GM19035 (cell line): ENCODE measurements around the gene PARVB.
A peak's percentile ranks its signal among the peaks of the same experiment; 100 is the strongest.

ENCODE experiments used
- ATAC-seq: cut with Tn5 transposase; IDR thresholded peaks from one replicate; pipeline ENCODE4 v1.9.1; 2021; ENCODE audit not compliant: unreplicated experiment

Gene PARVB

DNA sequence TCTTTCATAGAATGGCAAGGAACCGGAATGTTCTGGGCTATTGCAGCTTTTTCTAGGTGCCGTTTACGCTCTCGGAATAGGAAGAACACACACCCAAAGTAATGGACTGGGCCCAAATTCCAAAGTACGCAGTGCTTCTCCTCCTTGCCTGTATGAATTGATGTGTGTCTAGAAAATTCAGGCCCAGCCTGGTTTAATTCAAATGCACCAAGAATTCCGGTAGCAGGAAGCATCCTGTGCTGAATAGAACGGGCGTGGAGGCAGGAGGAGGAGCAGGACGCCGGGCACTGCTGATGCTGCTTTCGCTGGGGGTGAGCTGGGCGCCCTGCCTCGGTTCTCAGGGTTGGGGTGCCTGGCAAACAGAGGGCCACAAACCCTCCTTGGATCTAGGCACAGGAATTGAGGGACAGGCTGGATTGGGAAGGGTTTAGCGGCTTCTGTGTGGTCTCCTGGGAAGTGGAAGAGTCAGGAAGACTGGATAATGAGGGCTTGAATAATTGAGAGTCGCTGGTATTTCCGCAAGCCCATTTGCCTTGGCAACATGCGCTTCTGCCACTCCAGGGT is 2.0 kb downstream of the PARVB start:
- ATAC-seq, result no peak

DNA sequence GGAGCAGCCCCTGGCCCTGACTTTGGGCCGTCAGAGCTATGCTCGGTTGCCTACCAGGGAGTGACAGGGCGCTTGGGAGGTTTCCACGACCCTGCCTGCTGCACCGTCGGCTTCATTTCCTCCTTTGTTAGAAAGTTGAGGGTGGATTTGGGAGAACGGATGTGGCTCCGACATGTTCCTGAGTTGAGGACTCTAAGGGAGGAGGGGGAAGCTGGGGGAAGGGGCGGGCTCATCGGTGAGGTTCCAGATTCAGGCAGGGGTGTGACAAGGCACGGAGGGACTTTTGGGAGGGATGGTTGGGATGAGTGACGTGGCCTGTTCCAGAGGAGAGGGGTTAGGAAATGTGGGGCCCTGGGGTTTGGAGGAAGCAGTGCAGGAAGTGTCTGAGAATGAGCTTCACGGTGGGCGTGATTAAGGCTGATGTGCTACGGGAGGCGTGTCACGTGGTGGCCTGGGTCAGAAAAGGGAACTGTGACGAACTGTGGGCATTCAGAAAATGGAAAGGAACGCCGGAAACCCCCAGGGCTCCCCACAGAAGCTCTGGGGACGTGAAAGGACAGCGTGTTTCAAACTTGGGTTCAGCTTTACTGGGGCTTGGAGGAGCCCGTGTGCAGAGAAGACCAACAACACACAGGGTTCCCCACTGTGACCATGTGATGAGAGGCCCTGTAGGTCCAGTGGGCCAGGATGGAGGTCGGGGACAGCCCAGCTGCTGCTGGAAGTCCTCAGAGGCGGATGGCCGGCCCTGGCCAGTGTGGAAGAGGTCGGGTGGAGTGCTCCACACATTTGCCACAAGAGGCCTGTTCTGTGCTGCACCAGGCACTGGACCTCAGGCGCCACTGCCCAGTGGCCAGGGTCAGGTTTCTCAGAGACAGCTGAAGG is 2.8 kb downstream of the PARVB start:
- ATAC-seq, result peak; percentile 51

DNA sequence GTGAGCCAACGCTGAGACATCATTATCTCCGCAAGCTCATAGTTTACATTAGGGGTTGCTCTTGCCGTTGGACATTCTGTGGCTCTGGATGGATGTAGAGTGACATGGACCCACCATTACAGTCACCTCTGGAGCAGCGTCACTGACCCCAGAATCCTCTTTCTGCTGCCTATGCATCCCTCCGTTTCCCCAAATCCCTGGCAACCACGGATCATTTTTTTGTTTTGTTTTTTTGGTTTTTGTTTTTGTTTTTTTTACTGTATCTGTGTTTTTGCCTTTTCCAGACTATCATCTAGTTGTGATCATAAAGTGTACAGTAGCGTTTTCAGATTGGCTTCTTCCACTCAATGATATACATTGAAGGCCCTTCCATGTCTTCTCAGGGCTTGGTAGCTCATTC is 4.0 kb downstream of the PARVB start:
- ATAC-seq, result no peak

DNA sequence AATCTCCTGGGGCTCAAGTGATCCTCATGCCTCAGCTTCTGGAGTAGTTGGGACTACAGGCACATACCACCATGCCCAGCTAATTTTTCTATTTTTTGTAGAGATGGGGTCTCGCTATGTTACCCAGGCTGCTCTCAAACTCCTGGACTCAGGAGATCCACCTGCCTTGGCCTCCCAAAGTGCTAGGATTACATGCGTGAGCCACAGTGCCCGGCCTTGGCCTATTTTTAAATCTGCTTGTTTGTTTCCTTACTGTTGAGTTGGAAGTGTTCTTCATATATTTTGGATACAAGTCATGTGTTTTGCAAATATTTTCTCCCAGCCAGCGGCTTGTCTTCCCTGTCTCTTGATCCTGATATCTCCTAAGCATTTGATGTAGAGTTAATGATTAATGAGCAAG is 5.0 kb downstream of the PARVB start:
- no peak for ATAC-seq

DNA sequence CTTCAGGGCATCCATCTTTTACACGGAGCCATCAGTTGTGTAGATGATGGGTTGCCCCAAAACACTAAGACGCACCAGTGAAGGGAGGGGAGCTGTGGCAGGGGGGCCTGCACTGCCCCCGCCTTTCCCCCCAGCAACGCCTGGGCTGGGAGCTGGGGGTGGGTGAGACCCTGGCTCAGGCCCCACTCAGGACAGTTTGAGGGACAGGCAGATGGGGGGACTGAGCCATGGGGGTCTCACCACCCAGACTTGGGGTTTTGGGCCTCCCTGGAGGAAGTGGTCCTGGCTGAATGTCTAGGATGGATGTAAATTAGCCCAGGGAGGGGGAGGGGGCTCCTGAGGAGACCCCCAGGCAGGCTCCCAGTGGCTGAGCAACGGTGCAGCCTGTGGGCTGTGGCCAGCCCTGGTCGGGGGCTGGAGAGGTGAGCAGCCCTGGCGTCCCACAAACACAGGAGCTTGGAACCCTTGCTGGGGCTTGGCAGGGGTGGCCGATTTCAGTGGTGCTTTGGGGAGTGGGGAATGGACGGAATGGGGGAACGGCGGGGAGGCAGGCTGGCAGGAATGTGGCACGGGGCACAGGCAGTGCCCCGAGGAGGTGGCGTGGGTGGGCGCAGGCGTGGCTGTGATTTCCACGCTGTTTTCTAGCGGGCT is 6.1 kb downstream of the PARVB start:
- no peak for ATAC-seq

DNA sequence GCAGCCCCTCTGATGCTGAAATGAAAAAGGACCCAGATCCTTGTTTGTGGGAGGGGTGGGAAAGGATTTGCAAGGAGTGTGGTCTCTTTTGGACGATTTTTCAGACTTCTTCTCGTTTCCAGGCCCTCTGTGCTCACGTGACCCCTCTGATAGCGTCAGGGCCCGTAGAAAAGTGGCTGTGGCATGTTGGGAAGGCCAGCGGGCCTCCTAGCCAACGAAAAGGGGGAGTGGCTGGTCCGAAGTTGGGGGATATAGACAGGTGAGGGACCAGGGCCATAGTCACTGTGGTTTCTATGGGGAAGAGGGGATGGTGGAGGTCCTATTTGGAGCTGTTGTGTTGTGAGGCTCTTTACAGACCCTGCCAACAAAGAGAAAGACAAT is 6.6 kb downstream of the PARVB start:
- no peak for ATAC-seq

DNA sequence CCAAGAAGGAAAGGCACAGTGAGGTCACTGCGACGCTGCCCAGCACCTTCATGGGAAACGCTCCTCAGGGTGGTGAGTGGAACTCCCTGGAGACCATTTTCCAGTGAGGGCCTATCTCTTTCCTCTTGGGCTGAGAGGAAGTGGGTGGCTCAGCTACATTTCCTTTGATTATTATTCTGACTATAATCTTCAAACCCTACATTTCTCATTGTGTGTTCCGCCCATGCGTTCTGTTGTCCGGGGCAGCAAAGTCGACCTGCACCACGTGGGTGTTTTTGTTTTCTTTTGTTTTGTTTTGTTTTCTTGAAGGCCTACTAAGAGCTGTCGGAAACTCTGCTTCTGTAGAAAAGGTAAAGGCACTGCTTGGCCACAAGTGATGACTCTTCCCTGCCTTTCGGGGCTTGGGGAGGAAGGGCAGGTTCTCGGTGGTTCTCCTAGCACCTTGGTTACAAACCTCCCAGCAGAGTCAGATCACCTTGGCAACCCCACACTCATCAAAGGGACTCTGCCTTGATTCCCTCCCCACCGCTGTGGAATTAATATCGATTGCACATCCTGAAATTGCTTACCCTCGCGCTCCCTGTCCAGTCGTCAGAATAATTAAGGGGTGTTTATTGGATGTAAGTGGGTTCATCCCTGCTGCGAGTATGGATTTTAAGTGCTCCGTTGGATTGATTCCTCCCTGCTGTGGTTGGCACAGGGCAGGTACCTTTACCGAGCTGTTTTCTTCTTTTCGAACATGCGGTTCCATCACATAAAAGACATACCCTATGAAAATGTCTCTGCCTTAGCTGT is 7.3 kb downstream of the PARVB start:
- ATAC-seq, result no peak

DNA sequence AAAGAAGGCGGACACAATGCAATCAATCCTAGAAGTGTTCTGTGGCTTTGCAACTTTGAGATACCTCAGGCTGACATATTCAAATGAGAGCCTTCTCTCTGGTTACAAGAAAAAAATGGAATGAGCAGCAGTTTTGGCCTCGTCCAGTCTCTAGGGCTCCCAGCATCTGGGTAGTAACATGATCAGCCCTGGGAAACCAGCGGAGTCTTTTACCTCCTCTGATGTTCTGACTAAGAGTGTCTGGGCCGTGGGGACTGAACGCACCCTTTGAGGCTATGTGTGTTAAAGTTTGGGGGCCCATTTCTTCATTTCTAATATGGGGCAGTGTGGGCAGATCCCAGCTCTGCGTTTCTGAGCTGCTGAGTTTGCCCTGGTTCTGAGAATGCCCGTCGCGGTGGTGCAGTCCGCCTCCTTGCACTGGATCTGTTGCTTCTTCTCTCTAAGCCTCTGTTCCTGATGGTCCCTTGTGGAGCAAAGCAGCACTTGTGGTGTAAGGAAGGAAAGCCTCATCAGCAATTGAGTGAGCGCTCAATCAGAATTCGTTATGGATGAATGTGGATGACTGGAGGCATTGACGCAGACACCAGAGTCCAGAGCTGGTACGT is 8.1 kb downstream of the PARVB start:
- ATAC-seq, result no peak

DNA sequence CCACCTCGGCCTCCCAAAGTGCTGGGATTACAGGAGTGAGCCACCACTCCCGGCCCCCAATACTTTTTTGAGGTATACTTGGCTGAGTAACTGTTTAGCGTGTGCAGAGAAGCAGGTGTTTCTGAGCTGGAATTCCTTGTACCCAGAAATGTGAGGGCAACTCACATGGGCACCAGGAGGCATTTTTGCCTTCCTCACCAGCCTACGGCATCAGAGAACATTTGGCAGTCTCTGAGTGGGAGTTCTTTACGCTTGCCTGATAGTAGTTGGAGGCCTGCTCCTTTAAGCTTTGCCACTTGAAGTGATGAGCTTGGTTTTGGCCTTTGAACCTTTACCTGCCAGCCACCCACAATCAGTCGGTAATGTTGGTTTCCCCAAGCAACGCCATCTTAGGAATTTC is 9.2 kb downstream of the PARVB start:
- ATAC-seq, result no peak

DNA sequence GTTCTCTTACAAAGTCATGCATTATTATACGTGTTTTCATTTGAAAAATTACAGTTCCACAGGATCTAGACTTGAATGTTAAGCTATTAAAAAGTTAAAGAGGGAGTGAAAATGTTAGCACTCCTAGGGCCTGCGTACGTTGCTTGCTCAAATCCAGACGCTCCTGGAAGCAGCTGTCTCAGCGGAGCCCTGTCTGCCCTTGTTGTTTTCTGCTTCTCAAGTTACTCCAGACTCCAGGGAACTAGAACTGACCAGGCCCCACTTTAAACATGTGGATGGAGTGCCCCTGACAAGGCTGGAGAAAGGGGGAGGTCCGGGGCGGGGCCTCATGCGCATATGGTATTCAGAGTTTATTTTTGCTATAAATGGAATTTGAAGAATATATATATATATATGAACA is 9.6 kb downstream of the PARVB start:
- ATAC-seq, result no peak

DNA sequence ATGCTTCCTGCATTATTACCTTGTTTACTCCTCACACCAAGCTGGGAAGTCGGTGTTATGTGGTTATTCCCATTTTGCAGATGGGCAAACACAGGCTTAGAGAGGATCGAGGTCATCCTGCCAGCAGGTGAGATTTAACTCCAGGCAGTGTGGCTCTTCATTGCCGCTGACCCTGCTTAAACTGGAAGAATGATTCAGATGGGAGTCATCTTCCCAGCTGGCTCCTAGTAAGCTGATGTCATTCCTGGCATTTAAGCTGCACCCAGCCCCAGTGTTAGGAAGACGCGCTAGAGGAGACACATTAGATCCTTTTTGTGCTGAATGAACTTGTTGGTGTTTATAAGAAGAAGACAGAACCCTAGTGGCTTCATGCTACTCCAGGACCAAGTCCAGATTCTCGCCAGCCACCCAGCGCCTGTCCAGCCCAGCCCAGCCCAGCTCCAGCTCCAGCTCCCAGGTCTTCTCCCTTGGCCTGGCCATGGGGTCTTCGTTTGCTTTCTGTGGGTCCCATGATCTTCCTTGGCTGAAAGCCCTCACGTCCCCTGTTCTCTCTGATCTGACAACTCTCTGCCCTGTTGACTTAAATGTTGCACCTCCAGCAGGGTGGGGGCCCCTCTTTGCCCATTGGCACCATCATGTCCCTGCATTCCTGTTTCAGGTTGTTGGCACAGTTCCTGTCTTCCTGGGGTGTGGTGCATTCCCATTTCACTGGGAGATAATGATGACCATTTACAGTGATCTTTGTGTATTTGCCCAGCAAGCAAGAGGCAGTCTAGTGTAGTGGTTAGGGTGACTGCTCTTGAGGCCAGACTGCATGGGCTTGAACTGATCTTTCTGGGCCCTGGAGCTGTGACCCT is 13.6 kb downstream of the PARVB start:
- ATAC-seq, result no peak

DNA sequence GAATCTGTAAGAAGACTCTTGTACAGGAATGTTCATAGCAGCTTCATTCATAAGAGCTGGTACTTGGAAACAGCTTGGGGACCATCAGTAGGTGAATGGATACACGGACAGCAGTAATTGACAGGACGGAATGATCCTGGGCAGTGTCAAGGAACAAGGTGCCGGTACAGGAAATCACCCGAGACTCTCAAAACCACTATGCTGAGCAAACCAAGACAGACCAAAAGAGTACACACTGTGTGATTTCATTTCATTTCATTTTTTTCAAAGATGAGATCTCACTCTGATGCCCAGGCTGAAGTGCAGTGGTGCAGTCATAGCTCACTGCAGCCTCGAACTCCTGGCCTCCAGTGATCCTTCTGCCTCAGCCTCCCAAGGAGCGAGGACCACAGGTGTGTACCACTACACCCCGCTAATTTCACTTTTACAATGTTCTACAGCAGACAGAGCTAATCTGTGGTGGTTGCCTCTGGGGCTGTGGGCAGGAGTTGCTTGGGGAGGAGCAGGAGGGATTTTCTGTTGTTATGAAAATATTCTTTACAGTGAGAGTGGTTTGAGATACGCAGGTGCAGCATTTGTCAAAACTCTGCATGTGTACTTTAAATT is 15.6 kb downstream of the PARVB start:
- ATAC-seq, result no peak

DNA sequence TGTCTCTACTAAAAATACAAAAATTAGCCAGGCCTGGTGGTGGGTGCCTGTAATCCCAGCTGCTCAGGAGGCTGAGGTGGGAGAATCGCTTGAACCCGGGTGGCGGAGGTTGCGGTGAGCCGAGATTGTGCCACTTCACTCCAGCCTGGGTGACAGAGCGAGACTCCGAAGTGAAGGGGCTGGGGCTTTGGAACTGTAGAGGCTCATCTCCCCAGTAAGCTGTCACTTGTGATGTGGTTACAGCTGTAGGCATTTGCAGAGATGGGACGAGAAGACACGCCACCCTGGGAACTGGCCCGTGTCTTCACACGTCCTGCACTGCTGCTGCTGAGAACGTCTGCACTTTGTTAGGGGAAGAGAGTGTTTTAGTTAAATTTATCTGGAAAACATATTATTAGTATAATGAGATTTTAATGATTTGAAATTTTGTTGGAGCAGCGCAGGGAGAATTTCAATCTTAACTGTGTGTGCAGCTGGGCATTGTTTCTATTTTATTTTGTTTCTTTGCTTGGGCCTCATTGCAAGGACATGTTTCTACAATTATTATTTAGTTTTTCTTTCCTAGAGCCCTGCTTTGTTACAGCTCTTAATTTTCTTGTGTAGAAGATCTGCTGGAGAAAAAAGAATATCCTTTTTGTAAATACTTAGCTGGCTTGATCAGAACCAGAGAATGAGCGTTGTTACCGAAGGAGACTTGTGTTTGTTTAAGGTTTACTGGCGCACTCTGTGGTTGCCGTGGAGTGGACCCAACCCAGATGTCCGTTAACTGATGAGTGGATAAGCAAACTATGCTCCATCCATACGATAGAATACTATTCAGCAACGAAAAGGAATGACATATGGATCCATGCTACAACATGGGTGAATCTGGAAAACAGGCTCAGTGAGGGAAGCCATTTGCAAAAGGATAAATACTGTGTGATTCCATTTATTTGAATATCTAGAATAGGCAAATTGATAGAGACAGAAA is 18.4 kb downstream of the PARVB start:
- ATAC-seq, result no peak

DNA sequence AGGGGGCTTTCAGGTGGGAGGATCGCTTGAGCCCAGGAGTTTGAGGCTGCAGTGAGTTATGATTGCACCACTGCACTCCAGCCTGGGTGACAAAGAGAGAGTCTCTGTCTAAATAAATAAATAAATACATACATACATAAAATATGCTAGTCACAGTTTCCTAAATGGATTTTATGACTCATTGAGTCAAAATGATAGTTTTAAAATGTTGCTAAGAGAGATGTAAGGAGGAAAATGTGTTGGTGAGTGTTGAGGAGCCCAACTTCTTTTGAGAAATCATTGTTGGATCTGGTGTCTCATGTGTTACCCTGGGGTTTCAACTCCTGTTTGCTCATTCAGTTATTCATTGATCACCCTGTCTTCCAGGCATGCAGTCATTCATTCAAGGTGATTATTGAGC is 21.0 kb downstream of the PARVB start:
- no peak for ATAC-seq

DNA sequence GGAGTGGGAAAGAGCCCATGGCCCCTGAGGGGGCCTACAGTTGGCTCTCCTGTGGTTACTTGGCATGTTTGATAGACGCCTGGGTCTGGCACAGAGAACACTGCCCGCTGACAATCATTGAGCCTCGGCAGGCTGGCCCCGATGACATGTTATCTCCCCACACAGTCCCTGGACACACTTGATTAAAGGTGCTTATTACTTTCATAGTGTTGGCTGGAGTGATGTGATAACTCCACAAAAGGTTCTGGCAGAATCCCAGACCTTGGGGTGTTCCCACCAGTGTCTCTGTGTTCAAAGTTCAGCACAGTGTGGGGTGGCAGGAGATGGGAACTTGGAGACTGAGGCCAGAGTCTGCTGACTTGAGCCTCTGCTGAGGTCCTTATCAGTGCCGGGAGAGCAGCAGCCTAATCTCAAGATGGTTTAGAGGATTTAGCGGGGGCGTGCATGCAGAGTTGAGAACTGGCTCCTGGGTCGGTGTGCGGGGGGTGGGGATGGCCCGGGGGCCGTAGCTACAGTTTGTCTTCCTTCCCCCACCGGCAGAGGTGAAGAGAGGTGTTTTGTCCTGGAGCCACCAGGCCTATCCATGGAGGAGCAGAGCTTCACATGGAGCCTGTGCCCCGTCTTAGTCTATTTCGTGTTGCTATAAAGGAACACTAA is 22.5 kb downstream of the PARVB start:
- no peak for ATAC-seq

DNA sequence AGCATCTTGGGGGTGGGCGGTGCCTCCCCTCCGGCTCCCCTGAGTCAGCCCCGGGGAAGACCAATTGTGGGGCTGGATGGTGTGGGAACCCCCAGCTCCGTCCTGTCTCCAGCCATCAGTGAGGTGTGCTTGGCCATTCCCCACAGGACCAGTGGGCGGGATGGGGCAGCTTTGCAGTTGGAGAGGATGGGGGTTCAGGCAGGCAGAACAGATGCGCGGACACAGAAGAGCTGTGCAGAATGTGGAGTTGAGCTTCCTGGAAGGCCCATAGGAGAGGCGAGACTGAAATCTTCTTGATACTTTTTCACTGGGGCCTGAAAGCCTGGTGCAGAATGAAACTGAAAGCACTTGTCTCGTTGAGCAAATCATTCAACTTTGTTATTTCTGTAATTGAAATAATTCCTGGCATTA is 23.8 kb downstream of the PARVB start:
- no peak for ATAC-seq

DNA sequence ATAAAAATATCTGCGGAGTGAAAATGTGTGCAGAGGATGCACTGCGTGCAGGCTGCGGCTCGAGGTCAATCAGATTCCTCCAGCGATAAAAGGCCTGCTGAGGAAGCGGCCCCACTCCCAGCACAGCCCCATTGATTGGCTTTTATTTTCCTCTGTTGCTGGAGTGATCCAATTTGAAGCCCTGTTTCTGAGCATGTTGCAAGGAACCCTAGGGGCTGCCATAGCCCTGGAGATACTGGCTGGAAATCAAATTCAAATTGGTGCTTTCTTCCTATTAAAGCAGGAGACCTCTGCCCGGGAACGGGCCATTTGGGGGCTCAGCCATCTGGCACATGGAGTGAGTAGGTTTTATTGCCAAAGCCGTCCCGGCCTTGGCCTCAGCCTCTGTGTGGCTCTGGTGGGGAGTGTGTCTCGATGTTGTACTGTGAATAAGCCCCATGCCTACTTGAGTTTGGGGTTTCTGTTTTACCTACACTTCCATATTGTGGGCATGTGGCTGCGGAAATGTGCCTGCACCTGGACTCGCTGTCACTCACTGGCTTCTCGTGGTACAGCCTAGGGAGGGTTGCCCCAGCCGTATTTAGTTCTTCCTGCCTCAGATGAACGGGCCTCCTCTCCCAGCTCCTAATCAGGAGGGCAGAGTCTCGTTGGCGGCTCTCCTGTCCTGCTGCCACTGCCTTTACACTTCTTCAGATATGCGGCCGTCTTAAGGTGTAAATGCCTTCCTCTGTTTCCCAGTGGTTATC is 25.6 kb downstream of the PARVB start:
- ATAC-seq, result no peak
